ENCODE measurements around the gene TK2. TPM values are rescaled to one million over a fixed set of nuclear protein-coding genes. Genes with fewer than 3 reads are reported as not detected.

Gene TK2
- polyA plus RNA-seq, 2 of the 4 experiments (the other 2 are of a cell fraction): 13.9 to 29.5 TPM

- H3K4me3 ChIP-seq: peak within 1 kb of the TSS; percentile 51
- FAIRE-seq: no peak
- H3K4me2 ChIP-seq: peak within 1 kb of the TSS; percentile 92
- peak within 1 kb of the TSS; percentile 90 to 91 for H3K27ac ChIP-seq
- ChIA-PET POLR2A (interaction anchor here (0.7 to 1.7 kb wide), 10 partner anchors 10 to 278 kb away, joined by 3 to 13 read pairs (median 5); partner anchors contain the start of genes CMTM3 and NAE1), CTCF (interaction anchor here (0.5 to 5.4 kb wide), 11 partner anchors 8 to 1010 kb away, joined by 3 to 26 read pairs (median 5); partner anchors contain the start of genes CMTM1 and CTCF)
- no peaks in the 10 kb centered on the region for H3K9me3 ChIP-seq
- peak; percentile 72 to 81 for ATAC-seq
- DNase-seq (ENCODE audit: low read depth in 1 of 2, low spot score in 1 of 2): peak; percentile 90 to 92
- WGBS (ENCODE audit: missing lambda C conversion rate): 7% methylated on average over 53 of the region's 63 CpGs
- H3K4me1 ChIP-seq: peaks cover 40% of the 10 kb centered on the region
- TF ChIP-seq HOXA7 (CRISPR knock-in tag; IDR thresholded peaks at IDR 0.05) (peak; percentile 83; the same call in 1 of the 2 replicates), BCL3 (IDR thresholded peaks at IDR 0.05) (peak; percentile 70; the same call in 1 of the 3 replicates), PHF8 (IDR thresholded peaks at IDR 0.05; ENCODE audit: borderline replicate concordance, low read depth) (peak; percentile 19; the same call in 1 of the 2 replicates), SMC3 (IDR thresholded peaks at IDR 0.05) (0 out of 3 replicates have a peak, but pooled peaks have one; percentile 14), CHD2 (IDR thresholded peaks at IDR 0.05; ENCODE audit: low read length, partially characterized antibody) (peak; percentile 43), HOXB13 (CRISPR knock-in tag; IDR thresholded peaks at IDR 0.05; ENCODE audit: low read depth) (peak; percentile 95), NFE2L2 (conservative IDR thresholded peaks at IDR 0.05; ENCODE audit: low read length) (no peak), HEYL (CRISPR knock-in tag; IDR thresholded peaks at IDR 0.05) (0 out of 2 replicates have a peak, but pooled peaks have one; percentile 17), HOXB5 (CRISPR knock-in tag; IDR thresholded peaks at IDR 0.05) (peak; percentile 92), JUNB (IDR thresholded peaks at IDR 0.05) (no peak), MAX (IDR thresholded peaks at IDR 0.05) (peak; percentile 100), ZNF302 (CRISPR knock-in tag; IDR thresholded peaks at IDR 0.05) (peak; percentile 86), TFCP2L1 (CRISPR knock-in tag; IDR thresholded peaks at IDR 0.05) (peak; percentile 90), CHD4 (IDR thresholded peaks at IDR 0.05; ENCODE audit: borderline replicate concordance) (no peak), USF2 (IDR thresholded peaks at IDR 0.05) (peak; percentile 45; the same call in 1 of the 2 replicates), TP53 (CRISPR knock-in tag; IDR thresholded peaks at IDR 0.05) (no peak; the same call in 1 of the 2 replicates), KDM5A (IDR thresholded peaks at IDR 0.05) (no peak), POLR2A (IDR thresholded peaks at IDR 0.05; ENCODE audit: low read length) (peak; percentile 80), BHLHE40 (IDR thresholded peaks at IDR 0.05; ENCODE audit: low read depth, low read length) (no peak), E2F6 (IDR thresholded peaks at IDR 0.05; ENCODE audit: borderline replicate concordance, low read depth) (peak; percentile 100), ZC3H11A (IDR thresholded peaks at IDR 0.05) (no peak), ATOH8 (CRISPR knock-in tag; IDR thresholded peaks at IDR 0.05; ENCODE audit: low read depth) (peak; percentile 86), HMGXB4 (CRISPR knock-in tag; IDR thresholded peaks at IDR 0.05; ENCODE audit: borderline replicate concordance) (peak; percentile 69), ZSCAN20 (CRISPR knock-in tag; IDR thresholded peaks at IDR 0.05) (no peak), EHF (CRISPR knock-in tag; IDR thresholded peaks at IDR 0.05) (peak; percentile 87; the same call in 1 of the 2 replicates), REST (IDR thresholded peaks at IDR 0.05) (peak; percentile 72), FOXS1 (CRISPR knock-in tag; IDR thresholded peaks at IDR 0.05) (peak; percentile 46; the same call in 1 of the 2 replicates), RFX5 (IDR thresholded peaks at IDR 0.05) (0 out of 2 replicates have a peak, but pooled peaks have one; percentile 15), JUN (IDR thresholded peaks at IDR 0.05) (peak; percentile 49 to 88; a peak in 4 of 5 replicates), RNF2 (IDR thresholded peaks at IDR 0.05; ENCODE audit: borderline replicate concordance, low read depth) (peak; percentile 93; the same call in 1 of the 2 replicates)
Observed at GRCh38 chr16:66552286-66553177, 2.6 kb upstream of the TK2 start, which contains the start of gene CKLF. Gene CKLF (plus strand): TSS chr16:66552576. CDS start chr16:66552716, 140 bp downstream.
